ENCODE measurements around the gene AHNAK2.

Gene AHNAK2

GRCh38 chr14:104939666-104940410 is 38.3 kb downstream of the AHNAK2 start:
- DNase-seq (ENCODE audit: low read depth in 2 of 2), result no peak

- DNase-seq (ENCODE audit: low read depth in 2 of 2), result no peak
Measured at GRCh38 chr14:104938960-104939359, 39.2 kb downstream of the AHNAK2 start.

GRCh38 chr14:104938436-104938835 is 39.7 kb downstream of the AHNAK2 start:
- DNase-seq (ENCODE audit: low read depth in 2 of 2), result no peak

GRCh38 chr14:104937694-104938365 is 40.3 kb downstream of the AHNAK2 start:
- no peak for DNase-seq (ENCODE audit: low read depth in 2 of 2)

- no peak for DNase-seq (ENCODE audit: low read depth in 2 of 2)
Measured at GRCh38 chr14:104937161-104937560, 41.0 kb downstream of the AHNAK2 start.

GRCh38 chr14:104936361-104937155 is 41.6 kb downstream of the AHNAK2 start:
- no peak for DNase-seq (ENCODE audit: low read depth in 2 of 2)

GRCh38 chr14:104935955-104936354 is 42.2 kb downstream of the AHNAK2 start:
- DNase-seq (ENCODE audit: low read depth in 2 of 2), result no peak

- DNase-seq (ENCODE audit: low read depth in 2 of 2), result no peak
Measured at GRCh38 chr14:104935026-104935650, 43.0 kb downstream of the AHNAK2 start.

GRCh38 chr14:104933746-104934733 is 44.1 kb downstream of the AHNAK2 start:
- DNase-seq (ENCODE audit: low read depth in 2 of 2), result no peak

- peak; percentile 77 to 85 for DNase-seq (ENCODE audit: low read depth in 2 of 2)
Measured at GRCh38 chr14:104932676-104933631, 45.2 kb downstream of the AHNAK2 start.

- DNase-seq (ENCODE audit: low read depth in 2 of 2), result no peak
Measured at GRCh38 chr14:104931771-104932675, 46.2 kb downstream of the AHNAK2 start.

- no peak for DNase-seq (ENCODE audit: low read depth in 2 of 2)
Measured at GRCh38 chr14:104931304-104931770, 46.8 kb downstream of the AHNAK2 start.

- DNase-seq (ENCODE audit: low read depth in 2 of 2), result no peak
Measured at GRCh38 chr14:104930526-104931303, 47.5 kb downstream of the AHNAK2 start.

GRCh38 chr14:104929268-104930230 is 48.6 kb downstream of the AHNAK2 start:
- DNase-seq (ENCODE audit: low read depth in 2 of 2), result no peak

GRCh38 chr14:104928391-104929133 is 49.6 kb downstream of the AHNAK2 start:
- no peak for DNase-seq (ENCODE audit: low read depth in 2 of 2)

- DNase-seq (ENCODE audit: low read depth in 2 of 2), result no peak
Measured at GRCh38 chr14:104927901-104928300, 50.3 kb downstream of the AHNAK2 start.
